Testis (tissue), 2 donors: ENCODE results near the gene DMWD.

Experiments used
- POLR2A ChIP-seq: fragments of 450-650 bp; IDR thresholded peaks from one replicate; pipeline ENCODE4 v1.6.1; 2017; ENCODE audit warnings: antibody characterized with exemption, mild to moderate bottlenecking, moderate library complexity
- TF ChIP-seq, protein P1 (sequence below), 3 experiments: fragments of 450-650 bp in 2 of 3; fragments of 200-600 bp in 1 of 3; sonication (generic) in 1 of 3; IDR thresholded peaks; one replicate each; pipeline ENCODE4 v1.5.1; 2016 to 2019; ENCODE audit warnings: antibody characterized with exemption in 3 of 3, mild to moderate bottlenecking in 2 of 3, moderate library complexity in 1 of 3

DNA sequence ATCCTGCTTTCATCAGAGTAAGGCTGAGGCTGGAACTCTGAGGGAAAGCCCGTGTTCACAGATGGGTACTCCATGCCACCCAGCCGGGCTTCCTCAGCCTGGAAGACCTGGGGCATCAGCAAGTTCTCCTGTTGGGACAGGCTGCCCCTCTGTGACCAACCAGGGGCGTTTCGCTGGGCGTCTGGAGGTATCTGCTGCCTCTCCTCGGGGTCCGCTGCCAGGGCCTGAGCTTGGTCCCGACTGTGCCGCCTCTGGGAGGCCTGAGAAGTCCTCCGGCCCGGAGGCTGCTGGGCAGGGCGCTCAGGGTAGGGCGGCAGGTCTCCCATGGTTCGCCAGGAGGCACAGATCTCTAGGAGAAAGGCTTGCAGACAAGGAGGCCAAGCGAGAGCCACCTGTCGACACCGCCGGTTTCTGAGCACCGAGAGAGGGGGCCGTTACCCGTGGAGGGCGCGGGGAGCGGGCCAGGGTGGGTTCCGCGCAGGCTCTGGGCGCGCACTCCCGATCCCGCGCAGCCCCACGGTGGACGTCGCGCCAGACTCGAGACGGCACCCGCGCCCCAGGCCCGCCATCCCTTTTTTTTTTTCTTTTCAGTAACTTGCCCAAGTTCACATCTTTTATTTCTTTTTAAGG, 22.3 kb upstream of the DMWD start, which contains the start of gene RSPH6A:
- TF ChIP-seq, protein P1, sequence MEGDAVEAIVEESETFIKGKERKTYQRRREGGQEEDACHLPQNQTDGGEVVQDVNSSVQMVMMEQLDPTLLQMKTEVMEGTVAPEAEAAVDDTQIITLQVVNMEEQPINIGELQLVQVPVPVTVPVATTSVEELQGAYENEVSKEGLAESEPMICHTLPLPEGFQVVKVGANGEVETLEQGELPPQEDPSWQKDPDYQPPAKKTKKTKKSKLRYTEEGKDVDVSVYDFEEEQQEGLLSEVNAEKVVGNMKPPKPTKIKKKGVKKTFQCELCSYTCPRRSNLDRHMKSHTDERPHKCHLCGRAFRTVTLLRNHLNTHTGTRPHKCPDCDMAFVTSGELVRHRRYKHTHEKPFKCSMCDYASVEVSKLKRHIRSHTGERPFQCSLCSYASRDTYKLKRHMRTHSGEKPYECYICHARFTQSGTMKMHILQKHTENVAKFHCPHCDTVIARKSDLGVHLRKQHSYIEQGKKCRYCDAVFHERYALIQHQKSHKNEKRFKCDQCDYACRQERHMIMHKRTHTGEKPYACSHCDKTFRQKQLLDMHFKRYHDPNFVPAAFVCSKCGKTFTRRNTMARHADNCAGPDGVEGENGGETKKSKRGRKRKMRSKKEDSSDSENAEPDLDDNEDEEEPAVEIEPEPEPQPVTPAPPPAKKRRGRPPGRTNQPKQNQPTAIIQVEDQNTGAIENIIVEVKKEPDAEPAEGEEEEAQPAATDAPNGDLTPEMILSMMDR (IDR thresholded peaks at IDR 0.05), result no peak
- no peak for TF ChIP-seq POLR2A
